ENCODE results near the gene USP8.
"Not testable (repeated sequence)": the region's sequence is repeated elsewhere in the genome, so short reads cannot be mapped to it uniquely, and the experiment has no call there.

Gene USP8

DNA sequence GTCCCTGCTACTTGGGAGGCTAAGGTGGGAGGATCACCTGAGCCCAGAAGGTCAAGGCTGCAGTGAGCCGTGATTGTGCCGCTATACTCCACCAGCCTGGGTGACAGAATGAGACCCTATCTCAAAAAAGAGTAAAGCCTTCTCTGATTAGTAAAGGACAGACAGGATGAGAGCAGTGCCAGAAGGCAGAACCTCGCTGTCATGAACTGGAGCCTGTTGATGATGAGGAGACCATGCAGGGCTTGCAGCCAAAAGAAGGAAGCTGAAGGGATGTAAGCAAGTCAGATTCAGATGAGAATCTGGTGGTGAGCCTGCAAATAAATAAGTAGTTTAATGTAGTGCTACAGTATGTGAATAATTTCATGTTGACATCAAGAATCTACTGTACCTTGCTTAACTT lies 69.4 kb downstream of the USP8 start:
- Histone ChIP-seq H3K27ac (ENCODE audit: insufficient read depth, low read depth, low read length, poor library complexity, severe bottlenecking) (no peak overlapping the region), H3K4me1 (ENCODE audit: control insufficient read depth, insufficient read depth, low read length) (no peaks in the 10 kb centered on the region), H3K9me3 (ENCODE audit: control insufficient read depth, low read length) (no peaks in the 10 kb centered on the region), H3K4me3 (ENCODE audit: insufficient read depth, low read depth, low read length) (no peak overlapping the region), H3K27me3 (ENCODE audit: control insufficient read depth, insufficient read depth, low read length, poor library complexity, severe bottlenecking) (no peaks in the 10 kb centered on the region), H3K36me3 (ENCODE audit: control insufficient read depth, insufficient read depth, low read length) (peaks cover 41% of the 10 kb centered on the region)
- WGBS, 2 experiments: 94 to 95% methylated on average over 3 of the region's 3 CpGs

DNA sequence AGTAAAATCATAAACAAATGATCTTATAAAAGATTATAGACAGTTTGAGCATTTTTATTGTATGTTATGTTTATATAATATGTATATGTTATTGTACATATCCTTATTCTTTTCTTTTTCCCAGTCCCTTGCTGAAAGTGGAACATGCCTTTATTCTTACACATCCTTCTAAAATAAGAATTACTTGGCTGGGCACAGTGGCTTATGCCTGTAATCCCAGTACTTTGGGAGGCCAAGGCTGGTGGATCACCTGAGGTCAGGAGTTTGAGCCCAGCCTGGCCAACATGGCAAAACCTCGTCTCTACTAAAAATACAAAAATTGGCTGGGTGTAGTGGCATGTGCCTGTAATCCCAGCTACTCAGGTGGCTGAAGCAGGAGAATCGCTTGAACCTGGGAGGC lies 70.3 kb downstream of the USP8 start:
- peaks cover 47% of the 10 kb centered on the region for H3K36me3 ChIP-seq (ENCODE audit: control insufficient read depth, insufficient read depth, low read length)
- not testable (repeated sequence) for H3K27me3 ChIP-seq (ENCODE audit: control insufficient read depth, insufficient read depth, low read length, poor library complexity, severe bottlenecking); H3K4me1 ChIP-seq (ENCODE audit: control insufficient read depth, insufficient read depth, low read length); H3K27ac ChIP-seq (ENCODE audit: insufficient read depth, low read depth, low read length, poor library complexity, severe bottlenecking); H3K9me3 ChIP-seq (ENCODE audit: control insufficient read depth, low read length); H3K4me3 ChIP-seq (ENCODE audit: insufficient read depth, low read depth, low read length)
- 93 to 100% methylated on average over 2 of the region's 2 CpGs for WGBS, 2 experiments

DNA sequence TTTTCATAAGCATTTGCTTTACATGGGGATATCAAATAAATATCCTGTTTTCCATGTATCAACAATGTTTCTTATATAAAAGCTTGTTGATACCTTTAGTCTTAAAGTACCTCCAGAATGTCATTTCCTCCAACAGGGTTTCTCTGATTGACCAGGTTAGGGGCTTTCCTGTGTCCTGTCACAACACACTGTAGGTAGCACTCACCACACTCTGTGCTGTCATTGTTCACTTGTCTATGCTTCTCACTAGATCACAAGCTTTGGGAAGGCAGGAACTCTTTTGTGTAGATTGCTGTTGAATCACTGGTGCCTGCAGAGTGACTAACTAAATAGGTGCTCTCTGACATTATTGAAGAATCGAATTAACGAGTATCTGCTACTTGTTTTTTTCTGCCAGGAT lies 72.5 kb downstream of the USP8 start:
- Histone ChIP-seq H3K4me1 (ENCODE audit: control insufficient read depth, insufficient read depth, low read length) (no peaks in the 10 kb centered on the region), H3K4me3 (ENCODE audit: insufficient read depth, low read depth, low read length) (no peak overlapping the region), H3K36me3 (ENCODE audit: control insufficient read depth, insufficient read depth, low read length) (peaks cover 38% of the 10 kb centered on the region), H3K27ac (ENCODE audit: insufficient read depth, low read depth, low read length, poor library complexity, severe bottlenecking) (no peak overlapping the region), H3K9me3 (ENCODE audit: control insufficient read depth, low read length) (no peaks in the 10 kb centered on the region), H3K27me3 (ENCODE audit: control insufficient read depth, insufficient read depth, low read length, poor library complexity, severe bottlenecking) (no peaks in the 10 kb centered on the region)
- WGBS, 2 experiments: 78 to 91% methylated on average over 2 of the region's 2 CpGs

DNA sequence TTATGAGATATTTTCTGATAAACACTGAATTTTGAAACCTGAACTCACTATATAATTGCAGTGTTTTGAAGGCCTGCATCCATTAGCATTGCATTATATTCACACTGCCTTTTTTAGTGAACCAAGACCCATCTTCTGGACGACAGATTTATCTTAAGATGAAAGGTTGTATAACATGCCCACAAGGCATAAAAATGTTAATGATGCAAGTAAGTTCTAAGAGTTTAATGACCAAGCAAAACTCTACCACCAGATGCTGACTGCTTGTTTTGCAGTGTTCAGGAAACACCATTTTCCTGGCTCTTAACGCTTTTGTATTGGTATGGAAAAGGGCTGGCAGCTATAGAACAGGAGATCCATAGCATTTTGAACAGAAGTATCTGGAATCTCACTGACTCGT lies 76.1 kb downstream of the USP8 start:
- no peak overlapping the region for H3K27ac ChIP-seq (ENCODE audit: insufficient read depth, low read depth, low read length, poor library complexity, severe bottlenecking)
- 92 to 93% methylated on average over 3 of the region's 3 CpGs for WGBS, 2 experiments
- H3K27me3 ChIP-seq (ENCODE audit: control insufficient read depth, insufficient read depth, low read length, poor library complexity, severe bottlenecking): no peaks in the 10 kb centered on the region
- no peaks in the 10 kb centered on the region for H3K4me1 ChIP-seq (ENCODE audit: control insufficient read depth, insufficient read depth, low read length)
- H3K4me3 ChIP-seq (ENCODE audit: insufficient read depth, low read depth, low read length): no peak overlapping the region
- no peaks in the 10 kb centered on the region for H3K9me3 ChIP-seq (ENCODE audit: control insufficient read depth, low read length)
- H3K36me3 ChIP-seq (ENCODE audit: control insufficient read depth, insufficient read depth, low read length): peaks cover 20% of the 10 kb centered on the region

DNA sequence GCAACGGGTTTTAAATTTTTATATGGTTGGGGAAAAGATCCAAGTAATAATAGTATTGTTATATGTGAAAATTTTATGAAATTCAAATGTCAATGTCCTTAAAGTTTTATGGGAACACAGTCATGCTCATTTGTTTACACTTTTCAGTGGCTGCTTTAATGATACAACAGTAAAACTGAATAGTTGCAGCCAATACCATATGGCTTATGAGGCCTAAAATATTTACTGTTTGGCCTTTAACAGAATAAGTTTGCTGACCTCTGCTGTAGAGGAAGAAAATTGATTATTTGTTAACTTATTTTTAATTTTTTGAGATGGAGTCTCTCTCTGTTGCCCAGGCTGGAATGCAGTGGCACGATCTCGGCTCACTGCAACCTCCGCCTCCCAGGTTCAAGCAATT lies 77.6 kb downstream of the USP8 start:
- Histone ChIP-seq H3K36me3 (ENCODE audit: control insufficient read depth, insufficient read depth, low read length) (peaks cover 12% of the 10 kb centered on the region), H3K4me1 (ENCODE audit: control insufficient read depth, insufficient read depth, low read length) (peaks cover 8% of the 10 kb centered on the region), H3K27ac (ENCODE audit: insufficient read depth, low read depth, low read length, poor library complexity, severe bottlenecking) (no peak overlapping the region), H3K9me3 (ENCODE audit: control insufficient read depth, low read length) (no peaks in the 10 kb centered on the region), H3K4me3 (ENCODE audit: insufficient read depth, low read depth, low read length) (no peak overlapping the region), H3K27me3 (ENCODE audit: control insufficient read depth, insufficient read depth, low read length, poor library complexity, severe bottlenecking) (no peaks in the 10 kb centered on the region)
- 96 to 97% methylated on average over 4 of the region's 4 CpGs for WGBS, 2 experiments

DNA sequence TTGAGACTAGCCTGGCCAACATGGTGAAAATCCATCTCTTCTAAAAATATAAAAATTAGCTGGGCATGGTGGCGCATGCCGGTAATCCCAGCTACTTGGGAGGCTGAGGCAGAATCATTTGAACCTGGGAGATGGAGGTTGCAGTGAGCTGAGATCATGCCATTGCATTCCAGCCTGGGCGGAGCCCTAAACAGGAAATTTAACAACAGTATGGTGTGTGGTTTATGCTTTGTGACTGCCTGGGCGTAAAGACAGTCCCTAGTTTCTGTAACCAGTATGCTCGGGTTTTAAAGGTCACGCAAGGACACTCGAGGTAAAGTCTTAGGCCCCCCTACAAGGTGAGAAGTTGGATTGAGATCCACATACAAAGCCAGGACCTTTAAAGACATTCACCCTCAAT lies 78.9 kb downstream of the USP8 start:
- WGBS, 2 experiments: 88 to 93% methylated on average over 7 of the region's 7 CpGs
- no peaks in the 10 kb centered on the region for H3K27me3 ChIP-seq (ENCODE audit: control insufficient read depth, insufficient read depth, low read length, poor library complexity, severe bottlenecking)
- H3K9me3 ChIP-seq (ENCODE audit: control insufficient read depth, low read length): no peaks in the 10 kb centered on the region
- no peak overlapping the region for H3K27ac ChIP-seq (ENCODE audit: insufficient read depth, low read depth, low read length, poor library complexity, severe bottlenecking)
- peaks cover 8% of the 10 kb centered on the region for H3K4me1 ChIP-seq (ENCODE audit: control insufficient read depth, insufficient read depth, low read length)
- peaks cover 10% of the 10 kb centered on the region for H3K36me3 ChIP-seq (ENCODE audit: control insufficient read depth, insufficient read depth, low read length)
- no peak overlapping the region for H3K4me3 ChIP-seq (ENCODE audit: insufficient read depth, low read depth, low read length)

DNA sequence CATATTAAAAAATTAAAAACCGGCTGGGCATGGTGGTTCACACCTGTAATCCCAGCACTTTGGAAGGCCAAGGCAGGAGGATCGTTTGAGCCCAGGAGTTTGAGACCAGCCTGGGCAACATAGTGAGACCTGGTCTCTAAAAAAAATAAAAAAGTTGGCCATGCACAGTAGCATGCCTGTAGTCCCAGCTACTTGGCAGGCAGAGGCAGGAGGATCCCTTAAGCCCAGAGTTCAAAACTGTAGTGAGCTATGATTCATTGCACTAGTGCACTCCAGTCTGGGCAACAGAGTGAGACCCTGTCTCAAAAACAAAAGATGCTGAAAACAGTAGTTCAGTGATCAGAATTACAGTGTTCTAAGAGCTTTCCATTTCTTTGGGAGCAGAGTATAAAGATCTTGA lies 81.5 kb downstream of the USP8 start:
- H3K27me3 ChIP-seq (ENCODE audit: control insufficient read depth, insufficient read depth, low read length, poor library complexity, severe bottlenecking); H3K27ac ChIP-seq (ENCODE audit: insufficient read depth, low read depth, low read length, poor library complexity, severe bottlenecking); H3K4me3 ChIP-seq (ENCODE audit: insufficient read depth, low read depth, low read length); H3K4me1 ChIP-seq (ENCODE audit: control insufficient read depth, insufficient read depth, low read length); H3K36me3 ChIP-seq (ENCODE audit: control insufficient read depth, insufficient read depth, low read length); H3K9me3 ChIP-seq (ENCODE audit: control insufficient read depth, low read length): not testable (repeated sequence)
- WGBS, 2 experiments: 89 to 91% methylated on average over 2 of the region's 2 CpGs

DNA sequence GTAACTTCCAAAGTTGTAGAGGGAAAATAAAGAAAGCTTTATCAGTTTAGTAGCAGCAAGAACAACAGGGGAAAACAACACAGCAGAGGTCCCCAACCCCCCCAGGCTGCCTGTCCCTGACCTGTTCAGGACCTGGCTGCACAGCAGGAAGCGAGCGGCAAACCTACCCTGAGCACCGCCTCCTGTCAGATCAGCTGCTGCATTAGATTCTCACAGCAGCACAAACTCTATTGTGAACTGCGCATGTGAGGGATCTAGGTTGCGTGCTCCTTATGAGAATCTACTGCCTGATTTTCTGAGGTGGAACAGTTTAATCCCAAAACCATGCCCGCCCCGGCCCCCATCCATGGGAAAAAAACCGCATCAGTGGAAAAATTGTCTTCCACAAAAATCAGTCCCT lies 81.9 kb downstream of the USP8 start:
- H3K9me3 ChIP-seq (ENCODE audit: control insufficient read depth, low read length): no peaks in the 10 kb centered on the region
- no peak overlapping the region for H3K4me3 ChIP-seq (ENCODE audit: insufficient read depth, low read depth, low read length)
- no peaks in the 10 kb centered on the region for H3K27me3 ChIP-seq (ENCODE audit: control insufficient read depth, insufficient read depth, low read length, poor library complexity, severe bottlenecking)
- peaks cover 8% of the 10 kb centered on the region for H3K4me1 ChIP-seq (ENCODE audit: control insufficient read depth, insufficient read depth, low read length)
- 53 to 57% methylated on average over 8 of the region's 8 CpGs for WGBS, 2 experiments
- no peaks in the 10 kb centered on the region for H3K36me3 ChIP-seq (ENCODE audit: control insufficient read depth, insufficient read depth, low read length)
- no peak overlapping the region for H3K27ac ChIP-seq (ENCODE audit: insufficient read depth, low read depth, low read length, poor library complexity, severe bottlenecking)

DNA sequence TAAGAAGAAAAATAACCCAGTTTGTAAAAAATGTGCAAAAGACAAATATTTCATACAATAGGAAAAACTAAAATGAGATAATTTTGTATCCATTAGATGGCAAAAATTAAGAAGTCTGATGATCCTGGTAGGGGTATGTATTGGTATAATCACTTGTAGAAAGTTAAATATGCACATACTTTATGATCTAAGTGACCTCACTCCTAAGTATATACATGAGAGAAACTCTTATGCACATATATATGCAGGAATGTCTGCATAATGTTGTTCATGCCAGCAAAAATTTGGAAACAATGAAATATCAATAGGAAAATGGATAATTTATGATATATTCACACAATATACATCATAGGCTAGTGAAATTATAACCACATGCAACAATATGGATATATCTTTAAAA lies 88.8 kb downstream of the USP8 start:
- H3K27ac ChIP-seq (ENCODE audit: insufficient read depth, low read depth, low read length, poor library complexity, severe bottlenecking): no peak overlapping the region
- no peaks in the 10 kb centered on the region for H3K27me3 ChIP-seq (ENCODE audit: control insufficient read depth, insufficient read depth, low read length, poor library complexity, severe bottlenecking)
- no peaks in the 10 kb centered on the region for H3K4me1 ChIP-seq (ENCODE audit: control insufficient read depth, insufficient read depth, low read length)
- no peak overlapping the region for H3K4me3 ChIP-seq (ENCODE audit: insufficient read depth, low read depth, low read length)
- no peaks in the 10 kb centered on the region for H3K9me3 ChIP-seq (ENCODE audit: control insufficient read depth, low read length)
- no peaks in the 10 kb centered on the region for H3K36me3 ChIP-seq (ENCODE audit: control insufficient read depth, insufficient read depth, low read length)

DNA sequence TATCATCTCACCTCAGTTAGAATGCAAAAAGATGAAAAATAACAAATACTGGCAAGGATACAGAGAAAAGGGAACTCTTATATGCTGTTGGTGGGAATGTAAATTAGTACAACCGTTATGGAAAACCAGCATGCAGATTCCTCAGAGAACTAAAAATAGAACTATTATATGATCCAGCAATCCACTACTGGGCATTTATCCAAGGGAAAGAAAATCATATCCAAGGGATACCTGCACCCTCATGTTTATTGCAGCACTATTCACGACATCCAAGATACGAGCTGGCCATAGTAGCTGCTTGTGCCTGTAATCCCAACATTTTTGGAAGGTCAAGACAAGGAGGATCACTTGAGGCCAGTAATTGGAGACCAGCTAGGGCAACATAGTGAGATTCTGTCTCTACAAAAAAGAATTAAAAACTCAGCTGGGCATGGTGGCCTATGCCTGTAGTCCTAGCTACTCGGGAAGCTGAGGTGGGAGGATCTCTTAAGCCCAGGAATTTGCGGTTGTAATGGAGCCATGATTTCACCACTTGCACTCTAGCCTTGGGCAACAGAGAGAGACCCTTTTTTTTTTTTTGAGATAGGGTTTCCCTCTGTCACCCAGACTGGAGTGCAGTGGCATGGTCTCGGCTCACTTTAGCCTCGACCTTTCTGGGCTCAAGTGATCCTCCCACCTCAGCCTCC lies 95.7 kb downstream of the USP8 start:
- H3K36me3 ChIP-seq (ENCODE audit: control insufficient read depth, insufficient read depth, low read length): no peaks in the 10 kb centered on the region
- H3K27ac ChIP-seq (ENCODE audit: insufficient read depth, low read depth, low read length, poor library complexity, severe bottlenecking): no peak overlapping the region
- H3K9me3 ChIP-seq (ENCODE audit: control insufficient read depth, low read length): no peaks in the 10 kb centered on the region
- no peak overlapping the region for H3K4me3 ChIP-seq (ENCODE audit: insufficient read depth, low read depth, low read length)
- WGBS, 2 experiments: 89% methylated on average over 7 of the region's 7 CpGs
- no peaks in the 10 kb centered on the region for H3K4me1 ChIP-seq (ENCODE audit: control insufficient read depth, insufficient read depth, low read length)
- H3K27me3 ChIP-seq (ENCODE audit: control insufficient read depth, insufficient read depth, low read length, poor library complexity, severe bottlenecking): no peaks in the 10 kb centered on the region

DNA sequence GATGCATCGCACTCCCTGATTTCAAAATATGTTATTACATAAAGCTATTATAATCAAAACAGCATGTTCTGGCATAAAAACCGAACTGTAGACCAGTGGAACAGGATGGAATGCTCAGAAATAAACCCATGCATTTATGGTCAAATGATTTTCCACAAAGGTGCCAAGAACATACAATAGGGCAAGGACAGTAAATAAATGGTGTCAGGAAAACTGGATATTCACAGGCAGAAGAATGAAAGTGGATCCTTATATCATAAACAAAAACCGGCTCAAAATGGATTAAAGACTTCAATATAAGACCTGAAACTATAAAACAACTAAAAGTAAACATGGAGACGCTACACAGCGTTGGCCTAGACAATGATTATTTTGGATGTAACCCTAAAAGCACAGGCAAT lies 99.6 kb downstream of the USP8 start:
- Histone ChIP-seq H3K4me3 (ENCODE audit: insufficient read depth, low read depth, low read length) (no peak overlapping the region), H3K36me3 (ENCODE audit: control insufficient read depth, insufficient read depth, low read length) (no peaks in the 10 kb centered on the region), H3K27me3 (ENCODE audit: control insufficient read depth, insufficient read depth, low read length, poor library complexity, severe bottlenecking) (no peaks in the 10 kb centered on the region), H3K27ac (ENCODE audit: insufficient read depth, low read depth, low read length, poor library complexity, severe bottlenecking) (no peak overlapping the region), H3K9me3 (ENCODE audit: control insufficient read depth, low read length) (no peaks in the 10 kb centered on the region), H3K4me1 (ENCODE audit: control insufficient read depth, insufficient read depth, low read length) (no peaks in the 10 kb centered on the region)
- WGBS, 2 experiments: 91 to 93% methylated on average over 5 of the region's 5 CpGs
